NOMO-1 treated with dmso at 0.1 percent for 144 hours (cell line): ENCODE results near the gene TTC32.

Source experiments
- DNase-seq: peaks from one replicate; lab custom pipeline; 2025; ENCODE audit not compliant: unreplicated experiment; lab: John Stamatoyannopoulos, UW

TTC32 gene

GRCh38 chr2:19854596-19855541, 46.9 kb downstream of the TTC32 start:
- no peak for DNase-seq

GRCh38 chr2:19851116-19851695, 50.6 kb downstream of the TTC32 start:
- no peak for DNase-seq

GRCh38 chr2:19850056-19851050, 51.4 kb downstream of the TTC32 start:
- no peak for DNase-seq

- no peak for DNase-seq
Measured at GRCh38 chr2:19848952-19849351, 52.8 kb downstream of the TTC32 start.

GRCh38 chr2:19848029-19848750, 53.6 kb downstream of the TTC32 start:
- no peak for DNase-seq

GRCh38 chr2:19847486-19847885, 54.3 kb downstream of the TTC32 start:
- no peak for DNase-seq
